Dermis blood vessel endothelial cell (primary cell): Measurements from ENCODE around the gene TRIM22. TPM values are rescaled to one million over a fixed set of nuclear protein-coding genes. Genes with fewer than 3 reads are reported as not detected.
A peak's percentile ranks its signal among the peaks of the same experiment; 100 is the strongest.
"Not testable (repeated sequence)": the region's sequence is repeated elsewhere in the genome, so short reads cannot be mapped to it uniquely, and the experiment has no call there.

Source experiments
- DNase-seq: peaks from one replicate; pipeline ENCODE4 v3.0.0; 2010
- total RNA-seq: library from RNA; depleted of rRNA; stranded (reverse); fragments of >200 nt; gene quantifications from 2 replicates; pipeline ENCODE4 v1.2.3, GENCODE V29; 2014

TRIM22 gene
- total RNA-seq, 1 donor from 2014 or later: 133 TPM

GRCh38 chr11:5691238-5691963, 1.8 kb downstream of the TRIM22 start:
- DNase-seq: not testable (repeated sequence)

GRCh38 chr11:5691964-5692361, 2.4 kb downstream of the TRIM22 start:
- DNase-seq: no peak

DNA sequence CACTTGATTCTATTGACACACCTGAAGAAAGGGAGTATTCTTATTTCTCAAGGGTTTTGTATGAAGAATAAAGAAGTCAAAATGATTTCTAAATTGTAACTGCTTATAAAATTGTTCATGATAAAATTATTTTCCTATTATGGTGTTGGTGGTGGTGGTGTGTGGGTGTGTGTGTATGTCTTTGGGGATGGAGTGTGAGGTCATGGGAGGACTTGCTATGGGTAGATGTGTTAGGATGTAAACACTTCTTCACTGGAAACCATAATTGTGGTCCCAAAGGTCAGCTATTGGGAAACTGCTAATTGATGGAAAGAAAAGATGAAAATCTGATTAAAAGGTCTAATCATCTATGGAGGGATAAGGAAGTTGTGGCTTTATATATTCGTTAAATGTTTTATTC, 5.1 kb downstream of the TRIM22 start:
- no peak for DNase-seq

DNA sequence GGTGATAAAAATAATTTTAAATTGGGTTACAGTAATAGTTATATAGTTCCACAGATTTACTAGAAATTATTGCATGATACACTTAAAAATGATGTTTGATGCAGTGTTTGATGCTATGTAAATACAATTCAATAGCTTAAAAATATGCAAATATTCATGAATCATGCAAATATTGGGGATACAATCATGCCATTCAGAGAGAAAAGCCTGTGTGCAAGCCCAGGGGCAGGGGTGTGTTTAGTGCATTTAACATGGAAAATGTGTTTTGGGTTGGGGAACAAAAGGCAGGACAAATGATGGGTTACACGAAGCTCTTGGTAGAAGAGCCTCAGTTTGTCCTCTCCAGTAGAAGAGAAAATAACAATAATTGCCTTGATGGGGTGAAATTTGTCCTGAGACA, 6.0 kb downstream of the TRIM22 start:
- no peak for DNase-seq

DNA sequence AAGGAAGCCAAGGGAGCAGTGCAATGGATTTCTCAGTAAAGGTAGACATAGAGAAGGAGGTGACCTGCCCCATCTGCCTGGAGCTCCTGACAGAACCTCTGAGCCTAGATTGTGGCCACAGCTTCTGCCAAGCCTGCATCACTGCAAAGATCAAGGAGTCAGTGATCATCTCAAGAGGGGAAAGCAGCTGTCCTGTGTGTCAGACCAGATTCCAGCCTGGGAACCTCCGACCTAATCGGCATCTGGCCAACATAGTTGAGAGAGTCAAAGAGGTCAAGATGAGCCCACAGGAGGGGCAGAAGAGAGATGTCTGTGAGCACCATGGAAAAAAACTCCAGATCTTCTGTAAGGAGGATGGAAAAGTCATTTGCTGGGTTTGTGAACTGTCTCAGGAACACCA, 6.6 kb downstream of the TRIM22 start:
- no peak for DNase-seq

DNA sequence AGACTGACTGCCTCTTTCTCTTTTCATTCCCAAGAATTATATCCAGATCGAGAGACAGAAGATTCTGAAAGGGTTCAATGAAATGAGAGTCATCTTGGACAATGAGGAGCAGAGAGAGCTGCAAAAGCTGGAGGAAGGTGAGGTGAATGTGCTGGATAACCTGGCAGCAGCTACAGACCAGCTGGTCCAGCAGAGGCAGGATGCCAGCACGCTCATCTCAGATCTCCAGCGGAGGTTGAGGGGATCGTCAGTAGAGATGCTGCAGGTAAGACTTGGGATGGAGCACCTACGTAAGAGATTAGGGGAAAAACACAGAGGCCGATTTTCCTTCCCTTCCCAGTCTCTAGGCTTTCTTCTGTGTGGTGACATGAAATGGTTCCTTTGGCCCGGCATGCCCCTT, 8.7 kb downstream of the TRIM22 start:
- DNase-seq: no peak

DNA sequence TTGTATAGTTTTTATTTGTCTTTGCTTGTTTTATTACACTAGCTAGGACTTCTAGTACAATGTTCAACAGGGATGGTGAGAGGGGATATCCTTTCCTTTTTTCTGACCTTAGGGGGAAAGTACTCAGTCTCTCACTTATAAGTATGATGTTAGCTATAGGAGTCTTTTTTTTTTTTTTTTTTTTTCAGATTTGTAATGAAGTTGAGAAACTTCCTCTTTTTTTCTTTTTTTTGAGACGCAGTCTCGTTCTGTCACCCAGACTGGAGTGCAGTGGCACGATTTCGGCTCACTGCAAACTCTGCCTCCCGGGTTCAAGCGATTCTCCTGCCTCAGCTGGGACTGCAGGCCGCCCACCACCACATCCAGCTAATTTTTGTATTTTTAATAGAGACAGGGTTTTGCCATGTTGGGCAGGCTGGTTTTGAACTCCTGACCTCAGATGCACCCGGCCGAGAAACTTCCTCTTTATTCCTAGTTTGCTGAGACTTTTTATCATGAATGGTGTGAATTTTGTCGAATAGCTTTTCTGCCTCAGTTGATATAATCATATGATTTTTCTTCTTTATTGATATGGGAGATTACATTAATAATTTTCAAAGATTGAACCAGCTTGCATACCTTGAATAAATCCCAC, 10.9 kb downstream of the TRIM22 start:
- no peak for DNase-seq

DNA sequence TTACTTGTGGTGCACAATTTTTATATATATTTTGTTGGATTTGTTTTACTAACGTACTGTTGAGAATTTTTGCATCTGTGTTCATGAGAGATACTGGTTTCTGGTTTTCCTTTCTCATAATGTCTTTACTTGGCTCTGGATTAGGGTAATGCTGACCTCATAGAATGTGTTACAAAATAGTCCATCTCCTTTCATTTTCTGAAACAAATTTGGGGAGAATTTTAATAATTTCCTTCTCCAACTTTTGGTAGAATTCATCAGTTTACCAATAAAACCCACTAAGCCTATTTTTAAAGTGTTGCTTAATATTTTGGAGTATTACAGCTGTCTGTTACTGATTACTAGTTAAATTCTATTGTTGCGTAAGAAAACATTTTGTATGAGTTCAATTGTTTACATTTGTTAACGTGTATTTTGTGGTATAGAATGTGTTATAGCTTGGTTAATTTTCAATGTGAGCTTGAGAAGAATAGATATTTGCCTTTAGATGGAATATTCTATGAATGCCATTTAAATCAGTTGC, 11.5 kb downstream of the TRIM22 start:
- no peak for DNase-seq

- DNase-seq: no peak
These were observed 14.3 kb downstream of the TRIM22 start for GRCh38 chr11:5703741-5704536.

- DNase-seq: no peak
These were observed 16.1 kb downstream of the TRIM22 start for GRCh38 chr11:5705688-5706087.

GRCh38 chr11:5712507-5712906, 22.9 kb downstream of the TRIM22 start:
- peak; percentile 36 for DNase-seq

DNA sequence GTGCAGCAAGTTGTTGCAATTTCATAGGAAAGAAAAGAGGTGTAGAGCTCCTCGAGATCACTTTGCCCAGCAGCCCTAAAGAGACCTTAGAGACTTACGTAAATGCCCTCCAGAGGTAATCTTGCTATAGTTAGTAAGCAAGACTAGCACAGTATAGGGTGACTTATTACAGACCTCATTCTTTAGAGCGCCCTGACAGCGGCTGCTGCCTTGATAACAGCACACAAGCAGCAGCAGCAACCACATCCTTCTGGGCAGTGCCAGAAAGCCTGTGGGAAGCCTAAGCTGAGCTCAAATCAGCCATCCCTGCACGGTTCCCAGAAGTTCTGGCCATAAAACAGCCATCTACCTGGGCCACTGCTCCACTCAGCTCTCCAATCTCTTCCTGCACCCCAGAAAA, 24.1 kb downstream of the TRIM22 start:
- DNase-seq: no peak

DNA sequence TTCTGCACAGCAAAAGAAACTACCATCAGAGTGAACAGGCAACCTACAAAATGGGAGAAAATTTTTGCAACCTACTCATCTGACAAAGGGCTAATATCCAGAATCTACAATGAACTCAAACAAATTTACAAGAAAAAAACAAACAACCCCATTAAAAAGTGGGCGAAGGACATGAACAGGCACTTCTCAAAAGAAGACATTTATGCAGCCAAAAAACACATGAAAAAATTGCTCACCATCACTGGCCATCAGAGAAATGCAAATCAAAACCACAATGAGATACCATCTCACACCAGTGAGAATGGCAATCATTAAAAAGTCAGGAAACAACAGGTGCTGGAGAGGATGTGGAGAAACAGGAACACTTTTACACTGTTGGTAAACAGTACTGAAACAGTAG, 26.9 kb downstream of the TRIM22 start:
- not testable (repeated sequence) for DNase-seq

GRCh38 chr11:5719703-5720495, 30.3 kb downstream of the TRIM22 start:
- no peak for DNase-seq

DNA sequence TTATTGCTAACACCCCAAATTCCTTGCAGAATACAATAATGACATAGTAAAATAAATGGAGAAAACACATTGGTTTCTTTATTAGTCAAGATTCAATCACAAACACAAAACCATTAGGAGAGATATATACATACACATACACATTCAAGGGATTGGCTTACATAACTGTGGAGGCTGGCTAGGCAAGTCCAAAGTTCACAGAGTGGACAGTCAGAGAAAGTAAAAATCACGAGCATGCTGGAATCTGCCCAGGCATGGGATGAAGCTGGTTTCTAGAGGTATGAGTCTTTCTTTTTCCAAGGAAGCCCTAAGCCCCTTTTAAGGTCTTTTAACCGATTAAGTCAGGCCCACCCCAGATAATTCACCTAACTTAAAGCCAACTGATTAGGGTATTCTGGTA, 33.0 kb downstream of the TRIM22 start:
- DNase-seq: no peak

DNA sequence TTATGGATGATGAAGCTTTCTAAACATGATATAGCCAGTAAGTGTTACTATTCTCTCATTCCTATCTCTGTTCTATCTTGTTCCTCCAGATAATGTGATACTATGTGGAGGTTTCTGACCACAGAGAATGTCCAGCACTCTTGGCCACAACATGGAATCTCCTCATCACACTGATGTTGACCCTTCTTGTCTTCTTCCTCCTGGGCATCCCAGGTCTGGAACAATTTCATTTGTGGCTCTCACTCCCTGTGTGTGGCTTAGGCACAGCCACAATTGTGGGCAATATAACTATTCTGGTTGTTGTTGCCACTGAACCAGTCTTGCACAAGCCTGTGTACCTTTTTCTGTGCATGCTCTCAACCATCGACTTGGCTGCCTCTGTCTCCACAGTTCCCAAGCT, 36.8 kb downstream of the TRIM22 start:
- no peak for DNase-seq

GRCh38 chr11:5727691-5728090, 38.1 kb downstream of the TRIM22 start:
- DNase-seq: no peak

- no peak for DNase-seq
These were observed 46.8 kb downstream of the TRIM22 start, which contains the start of gene OR56B1 for GRCh38 chr11:5736396-5736795. Gene OR56B1, plus strand, starts transcription at chr11:5736448. Its CDS starts 69 bp downstream, at chr11:5736517.

GRCh38 chr11:5737091-5737490, 47.5 kb downstream of the TRIM22 start:
- DNase-seq: no peak

DNA sequence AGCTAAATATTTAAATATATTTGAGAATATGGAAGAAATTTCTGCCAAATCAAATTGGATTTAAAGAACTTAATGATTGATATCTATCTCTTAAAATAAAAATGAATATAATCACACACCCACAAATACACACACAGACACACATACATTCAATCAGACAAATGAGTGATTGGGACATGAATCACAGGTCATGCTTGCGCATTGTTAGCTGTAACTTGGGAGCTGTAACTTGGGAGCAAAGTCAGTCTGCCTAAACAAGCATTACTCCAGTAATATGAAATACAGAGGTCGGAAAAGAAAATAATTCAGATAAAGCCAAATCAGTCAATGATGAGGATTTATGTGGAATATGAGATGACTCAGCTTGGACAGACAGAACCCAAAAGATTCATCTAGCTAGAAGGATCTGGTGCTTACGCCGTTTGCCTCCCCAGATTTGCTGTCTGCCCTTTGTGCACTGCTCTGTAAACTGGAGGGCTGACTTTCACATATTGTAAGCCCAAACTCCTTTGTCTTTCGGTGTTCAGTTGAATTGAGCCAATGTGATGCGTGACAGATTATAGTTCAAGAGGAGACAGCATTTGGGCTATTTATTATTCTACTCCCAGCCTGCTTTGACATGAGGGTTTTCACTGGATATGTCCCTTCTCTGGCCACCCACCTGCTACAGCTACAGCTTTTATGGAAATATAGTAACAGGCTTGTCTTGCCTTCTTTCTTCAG, 48.2 kb downstream of the TRIM22 start:
- no peak for DNase-seq

- no peak for DNase-seq
These were observed 48.8 kb downstream of the TRIM22 start for GRCh38 chr11:5738431-5738830.

DNA sequence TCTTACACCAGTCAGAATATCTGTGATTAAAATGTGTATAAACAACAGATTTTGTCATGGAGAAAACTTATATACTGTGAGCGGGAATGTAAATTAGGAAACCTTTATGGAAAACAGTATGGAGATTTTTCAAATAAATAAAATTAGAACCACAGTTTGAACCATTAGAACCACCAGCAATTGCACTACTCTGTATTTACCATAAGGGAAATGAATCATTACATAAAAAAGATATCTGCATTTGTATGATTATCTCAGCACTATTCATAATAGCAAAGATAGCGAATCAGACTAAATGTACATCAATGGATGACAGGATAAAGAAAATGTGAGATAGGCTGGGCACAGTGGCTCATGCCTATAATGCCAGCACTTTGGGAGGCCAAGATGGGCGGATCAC, 57.0 kb downstream of the TRIM22 start:
- no peak for DNase-seq
